ENCODE data around the gene C1orf232. TPM values are rescaled to one million over a fixed set of nuclear protein-coding genes. Genes with fewer than 3 reads are reported as not detected.

The C1orf232 gene
- total RNA-seq, 4 donors from 2014 or later: not detected

- intact Hi-C loops (cut with DNase I): no loop called here
- Histone ChIP-seq H3K27me3 (peaks cover 0 to 18% (median 0%) of the 10 kb centered on the region in 4 donors), H3K4me3 (no peak overlapping the region), H3K9me3 (no peaks in the 10 kb centered on the region), H3K27ac (replicated peaks in 1 of 4) (no peak overlapping the region), H3K36me3 (no peaks in the 10 kb centered on the region), H3K4me1 (peaks cover 0 to 7% (median 2%) of the 10 kb centered on the region in 4 donors)
- DNase-seq (ENCODE audit: extremely low spot score): no peak
- TF ChIP-seq, protein P1, sequence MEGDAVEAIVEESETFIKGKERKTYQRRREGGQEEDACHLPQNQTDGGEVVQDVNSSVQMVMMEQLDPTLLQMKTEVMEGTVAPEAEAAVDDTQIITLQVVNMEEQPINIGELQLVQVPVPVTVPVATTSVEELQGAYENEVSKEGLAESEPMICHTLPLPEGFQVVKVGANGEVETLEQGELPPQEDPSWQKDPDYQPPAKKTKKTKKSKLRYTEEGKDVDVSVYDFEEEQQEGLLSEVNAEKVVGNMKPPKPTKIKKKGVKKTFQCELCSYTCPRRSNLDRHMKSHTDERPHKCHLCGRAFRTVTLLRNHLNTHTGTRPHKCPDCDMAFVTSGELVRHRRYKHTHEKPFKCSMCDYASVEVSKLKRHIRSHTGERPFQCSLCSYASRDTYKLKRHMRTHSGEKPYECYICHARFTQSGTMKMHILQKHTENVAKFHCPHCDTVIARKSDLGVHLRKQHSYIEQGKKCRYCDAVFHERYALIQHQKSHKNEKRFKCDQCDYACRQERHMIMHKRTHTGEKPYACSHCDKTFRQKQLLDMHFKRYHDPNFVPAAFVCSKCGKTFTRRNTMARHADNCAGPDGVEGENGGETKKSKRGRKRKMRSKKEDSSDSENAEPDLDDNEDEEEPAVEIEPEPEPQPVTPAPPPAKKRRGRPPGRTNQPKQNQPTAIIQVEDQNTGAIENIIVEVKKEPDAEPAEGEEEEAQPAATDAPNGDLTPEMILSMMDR (IDR thresholded peaks at IDR 0.05): no peak
- no peak for TF ChIP-seq EP300 (IDR thresholded peaks at IDR 0.05)
- TF ChIP-seq POLR2AphosphoS5 (IDR thresholded peaks at IDR 0.05): no peak
- no peak for TF ChIP-seq POLR2A (IDR thresholded peaks at IDR 0.05; ENCODE audit: low read depth)
- 81% methylated on average over 3 of the region's 3 CpGs for WGBS
Observed at GRCh38 chr1:26197301-26197700, 28.5 kb upstream of the C1orf232 start.

DNA sequence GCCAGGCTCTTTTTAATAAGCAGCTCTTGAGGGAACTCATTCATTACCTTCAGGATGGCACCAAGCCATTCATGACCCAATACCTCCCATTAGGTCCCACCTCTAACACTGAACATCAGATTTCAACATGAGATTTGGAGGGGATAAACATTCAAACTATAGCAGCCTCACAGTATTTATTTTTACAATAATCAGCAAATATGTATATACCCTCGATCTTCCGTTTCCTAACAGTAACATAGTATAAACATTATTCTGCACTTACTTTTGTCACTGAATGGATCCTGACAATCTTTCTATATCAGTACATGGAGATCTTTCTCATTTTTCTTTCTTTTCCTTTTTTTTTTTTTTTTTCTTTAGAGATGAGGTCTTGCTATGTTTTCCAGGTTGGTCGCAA, 27.0 kb upstream of the C1orf232 start:
- H3K27ac ChIP-seq (replicated peaks in 1 of 4): no peak overlapping the region
- no peak for DNase-seq (ENCODE audit: extremely low spot score)
- intact Hi-C loops (cut with DNase I): no loop called here
- H3K36me3 ChIP-seq: no peaks in the 10 kb centered on the region
- WGBS: 61% methylated on average over 3 of the region's 3 CpGs
- no peaks in the 10 kb centered on the region for H3K9me3 ChIP-seq
- peaks cover 0 to 14% (median 0%) of the 10 kb centered on the region in 4 donors for H3K27me3 ChIP-seq
- H3K4me3 ChIP-seq: no peak overlapping the region
- TF ChIP-seq EP300 (IDR thresholded peaks at IDR 0.05) (no peak), POLR2A (IDR thresholded peaks at IDR 0.05; ENCODE audit: low read depth) (no peak), POLR2AphosphoS5 (IDR thresholded peaks at IDR 0.05) (no peak)
- TF ChIP-seq, protein P1 (IDR thresholded peaks at IDR 0.05): no peak
- H3K4me1 ChIP-seq: peaks cover 0 to under 1% (median 0%) of the 10 kb centered on the region in 4 donors

- Histone ChIP-seq H3K4me1 (no peaks in the 10 kb centered on the region), H3K4me3 (no peak overlapping the region), H3K27me3 (no peaks in the 10 kb centered on the region), H3K27ac (replicated peaks in 1 of 4) (no peak overlapping the region), H3K36me3 (no peaks in the 10 kb centered on the region), H3K9me3 (no peaks in the 10 kb centered on the region)
- intact Hi-C loops (cut with DNase I): no loop called here
- 55% methylated on average over 3 of the region's 3 CpGs for WGBS
- no peak for TF ChIP-seq EP300 (IDR thresholded peaks at IDR 0.05)
- no peak for TF ChIP-seq POLR2A (IDR thresholded peaks at IDR 0.05; ENCODE audit: low read depth)
- no peak for TF ChIP-seq POLR2AphosphoS5 (IDR thresholded peaks at IDR 0.05)
- TF ChIP-seq, protein P1 (IDR thresholded peaks at IDR 0.05): no peak
- no peak for DNase-seq (ENCODE audit: extremely low spot score)
Observed at GRCh38 chr1:26191739-26192138, 23.0 kb upstream of the C1orf232 start.

DNA sequence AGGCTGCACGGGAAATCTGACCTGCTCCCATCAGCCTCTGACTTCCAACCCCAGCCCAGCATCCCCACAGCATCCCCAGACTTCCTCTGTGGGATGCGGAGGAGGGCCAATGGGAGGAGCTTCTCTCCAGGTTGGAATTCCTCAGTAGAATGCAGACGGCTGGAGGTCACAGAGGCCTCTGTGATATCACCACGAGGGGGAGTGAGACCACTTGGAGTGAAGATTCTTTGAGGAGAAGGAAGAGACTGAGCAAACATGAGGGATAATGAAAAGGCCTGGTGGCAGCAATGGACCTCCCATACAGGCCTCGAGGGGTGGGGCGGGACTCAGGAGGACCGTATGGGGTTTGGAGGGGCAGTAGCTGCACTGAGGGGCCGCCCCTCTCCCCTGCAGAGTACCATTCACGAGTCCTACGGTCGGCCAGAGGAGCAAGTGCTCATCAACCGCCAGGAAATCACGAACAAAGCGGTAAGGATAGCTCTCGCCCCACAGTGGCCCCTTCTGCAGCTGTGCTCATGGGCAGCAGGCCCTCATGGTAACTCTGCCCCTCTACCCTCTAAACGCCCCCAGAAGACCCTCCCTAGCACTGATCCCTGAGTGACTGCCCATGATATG, 21.7 kb upstream of the C1orf232 start, which contains the start of gene CATSPER4:
TSS of gene CATSPER4 (plus strand) at position 230 of the 615 bp plus-strand sequence. CDS start at position 256, 26 bp downstream.
- DNase-seq (ENCODE audit: extremely low spot score): no peak
- Histone ChIP-seq H3K36me3 (no peaks in the 10 kb centered on the region), H3K9me3 (no peaks in the 10 kb centered on the region), H3K27me3 (no peaks in the 10 kb centered on the region), H3K4me3 (no peak within 1 kb of the TSS), H3K4me1 (no peaks in the 10 kb centered on the region), H3K27ac (replicated peaks in 1 of 4) (no peak within 1 kb of the TSS)
- WGBS: 50% methylated on average over 16 of the region's 16 CpGs
- intact Hi-C loops (cut with DNase I): no loop called here
- TF ChIP-seq POLR2AphosphoS5 (IDR thresholded peaks at IDR 0.05) (no peak), POLR2A (IDR thresholded peaks at IDR 0.05; ENCODE audit: low read depth) (no peak), EP300 (IDR thresholded peaks at IDR 0.05) (no peak)
- TF ChIP-seq, protein P1 (IDR thresholded peaks at IDR 0.05): no peak

Data from esophagus muscularis mucosa (tissue), 4 donors.